H54 (cell line): ENCODE results near the gene LDHD.

Source experiments
- DNase-seq: peaks from one replicate; pipeline ENCODE4 v3.0.0; 2011; ENCODE audit warnings: low spot score, mixed read lengths; ENCODE audit not compliant: insufficient read length
- FAIRE-seq: peaks from 3 replicates; lab custom pipeline; 2011; peaks lifted over from hg19 to GRCh38; lab: Jason Lieb, UNC
- POLR2A ChIP-seq: IDR thresholded peaks from 2 replicates; pipeline ENCODE4 v1.6.1; 2011; ENCODE audit warnings: low read depth, mild to moderate bottlenecking, low read length

Gene LDHD

GRCh38 chr16:75088216-75088615 is 28.4 kb downstream of the LDHD start:
- TF ChIP-seq POLR2A: no peak
- DNase-seq (no peak), FAIRE-seq (no peak)

- no peak for FAIRE-seq
- no peak for DNase-seq
- TF ChIP-seq POLR2A: no peak
Observed at GRCh38 chr16:75087375-75087979, 29.1 kb downstream of the LDHD start.

GRCh38 chr16:75086688-75087374 is 29.7 kb downstream of the LDHD start:
- TF ChIP-seq POLR2A: no peak
- FAIRE-seq: no peak
- DNase-seq: no peak

GRCh38 chr16:75086281-75086680 is 30.3 kb downstream of the LDHD start:
- no peak for DNase-seq
- no peak for FAIRE-seq
- TF ChIP-seq POLR2A: no peak

- FAIRE-seq (no peak), DNase-seq (no peak)
- TF ChIP-seq POLR2A: no peak
Observed at GRCh38 chr16:75085556-75085955, 31.0 kb downstream of the LDHD start.

GRCh38 chr16:75083813-75084212 is 32.8 kb downstream of the LDHD start:
- no peak for TF ChIP-seq POLR2A
- no peak for FAIRE-seq
- no peak for DNase-seq

GRCh38 chr16:75081179-75081859 is 35.3 kb downstream of the LDHD start:
- FAIRE-seq (no peak), DNase-seq (no peak)
- TF ChIP-seq POLR2A: no peak

- DNase-seq (peak; percentile 68), FAIRE-seq (no peak)
- TF ChIP-seq POLR2A: no peak
Observed at GRCh38 chr16:75080205-75081029, 36.2 kb downstream of the LDHD start.

GRCh38 chr16:75079346-75079926 is 37.1 kb downstream of the LDHD start:
- no peak for TF ChIP-seq POLR2A
- FAIRE-seq: no peak
- no peak for DNase-seq

- no peak for FAIRE-seq
- no peak for TF ChIP-seq POLR2A
- DNase-seq: no peak
Observed at GRCh38 chr16:75078886-75079285, 37.7 kb downstream of the LDHD start.

GRCh38 chr16:75075688-75076268 is 40.8 kb downstream of the LDHD start:
- FAIRE-seq: no peak
- no peak for TF ChIP-seq POLR2A
- DNase-seq: no peak

GRCh38 chr16:75074920-75075687 is 41.5 kb downstream of the LDHD start:
- no peak for FAIRE-seq
- TF ChIP-seq POLR2A: no peak
- DNase-seq: no peak

- FAIRE-seq: no peak
- DNase-seq: no peak
- TF ChIP-seq POLR2A: no peak
Observed at GRCh38 chr16:75074304-75074793, 42.2 kb downstream of the LDHD start.
